Measurements from ENCODE around the gene TPSD1.
"Not testable (repeated sequence)": the region's sequence is repeated elsewhere in the genome, so short reads cannot be mapped to it uniquely, and the experiment has no call there.

Gene TPSD1

DNA sequence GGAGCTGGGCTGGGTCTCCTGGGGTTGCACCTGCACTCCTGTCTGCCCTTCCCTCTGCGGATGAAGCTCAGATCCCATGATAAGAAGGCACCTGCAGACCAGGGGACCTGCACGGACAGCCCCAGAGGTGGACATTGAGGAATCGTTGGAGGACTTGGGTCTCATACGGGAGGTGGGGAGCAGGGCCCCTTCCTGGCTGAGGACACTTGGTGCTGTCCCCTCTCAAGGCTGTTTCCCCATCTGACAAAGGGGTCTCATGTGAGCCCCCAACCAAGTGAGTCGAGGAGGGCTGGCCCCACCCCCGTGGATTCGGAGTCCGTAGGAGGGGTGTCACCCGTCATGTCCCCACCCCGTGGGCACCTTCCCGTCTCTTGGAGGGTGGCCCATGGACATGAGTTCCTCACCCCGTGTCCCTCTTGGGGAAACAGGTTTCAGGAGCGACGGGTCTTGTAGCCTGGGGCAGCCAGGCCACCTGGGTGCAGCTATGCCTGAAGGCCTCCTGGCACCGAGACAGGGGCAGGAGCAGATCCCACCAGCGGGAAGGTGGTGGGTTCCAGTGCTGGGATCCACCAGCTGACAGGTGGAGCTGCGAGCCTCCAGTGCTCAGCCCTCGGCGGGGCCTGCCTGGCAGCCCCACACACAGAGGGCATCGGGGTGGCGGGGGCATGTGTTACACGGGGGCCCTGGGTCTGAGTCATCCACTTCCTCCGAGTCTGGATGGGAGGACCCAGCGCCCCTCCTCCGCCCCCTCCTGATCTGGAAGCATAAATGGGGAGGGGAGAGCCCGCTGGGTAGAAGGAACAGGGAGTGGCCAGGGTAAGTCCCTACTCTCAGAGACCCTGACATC is at the start of gene TPSD1:
Gene TPSD1 (plus strand): TSS at position 794 of the 847 bp plus-strand sequence. CDS start 212 bp downstream, outside the sequence.
- not testable (repeated sequence) for H3K27ac ChIP-seq; DNase-seq (ENCODE audit: low read depth, low spot score)

DNA sequence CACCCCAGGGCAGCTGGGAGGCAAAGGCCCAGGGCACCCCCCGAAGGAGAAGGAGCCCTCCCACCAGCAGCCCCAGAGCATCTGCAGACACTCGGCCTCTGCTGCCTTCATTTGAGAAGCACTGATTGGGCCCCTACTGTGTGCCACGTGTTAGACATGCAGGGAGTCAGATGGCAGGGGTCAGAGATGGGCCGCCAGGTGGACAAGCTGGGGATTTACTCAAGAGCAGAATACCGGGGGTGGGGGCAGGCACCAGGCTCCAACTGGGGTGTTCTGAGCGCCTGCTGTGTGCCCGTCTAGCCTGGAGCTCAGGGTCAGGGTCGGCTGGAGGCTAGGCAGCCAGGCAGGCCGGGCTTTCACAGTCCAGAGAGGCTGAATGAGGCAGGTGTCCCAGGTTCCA is 49.5 kb upstream of the TPSD1 start:
- DNase-seq (ENCODE audit: low read depth, low spot score), result no peak
- H3K27ac ChIP-seq, result no peak overlapping the region

DNA sequence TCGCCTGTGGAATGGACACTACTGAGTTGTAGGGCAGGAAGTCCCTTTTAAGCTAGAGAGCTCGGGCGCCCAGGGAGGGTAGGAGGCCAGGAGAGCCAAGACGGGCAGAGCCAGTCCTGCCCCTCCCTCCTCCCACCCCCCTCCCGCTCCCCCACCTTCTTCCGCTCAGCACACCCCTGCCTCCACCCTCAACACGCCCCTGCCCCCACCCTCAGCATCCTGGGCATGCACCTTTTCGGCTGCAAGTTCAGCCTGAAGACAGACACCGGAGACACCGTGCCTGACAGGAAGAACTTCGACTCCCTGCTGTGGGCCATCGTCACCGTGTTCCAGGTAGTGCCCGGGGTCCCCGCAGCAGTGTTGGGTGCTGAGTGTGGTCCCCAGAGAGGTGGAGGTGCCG is 49.1 kb upstream of the TPSD1 start:
- H3K27ac ChIP-seq, result no peak overlapping the region
- no peak for DNase-seq (ENCODE audit: low read depth, low spot score)

DNA sequence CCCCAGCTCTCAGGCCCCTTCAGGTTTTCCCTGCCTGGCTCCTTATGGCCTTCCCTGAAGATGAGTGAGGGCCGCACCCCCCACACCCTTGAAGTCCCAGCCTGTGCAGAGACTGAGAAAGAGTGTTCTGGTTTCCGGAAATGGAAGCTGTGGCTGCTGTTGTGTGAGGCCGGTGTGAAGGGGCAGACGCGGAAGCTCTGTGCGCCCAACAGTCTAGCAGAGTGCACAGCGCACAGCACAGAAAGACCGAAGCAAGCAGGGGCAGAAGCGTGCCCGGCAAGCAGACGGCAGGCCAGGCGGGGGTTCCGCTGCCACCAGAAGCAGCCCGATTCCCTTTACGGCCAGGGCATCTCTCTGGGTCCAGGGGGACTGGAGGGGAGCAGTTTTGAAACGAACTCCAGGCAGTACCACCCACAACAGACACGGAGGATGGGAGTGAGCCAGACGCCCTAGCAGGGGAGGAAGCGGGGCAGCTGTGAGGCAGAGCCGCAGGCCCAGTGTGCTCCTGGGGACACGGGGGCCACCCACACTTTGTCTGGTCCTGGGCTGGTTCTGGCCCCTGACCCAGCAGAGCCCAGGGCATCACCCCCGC is 47.5 kb upstream of the TPSD1 start:
- no peak overlapping the region for H3K27ac ChIP-seq
- no peak for DNase-seq (ENCODE audit: low read depth, low spot score)

DNA sequence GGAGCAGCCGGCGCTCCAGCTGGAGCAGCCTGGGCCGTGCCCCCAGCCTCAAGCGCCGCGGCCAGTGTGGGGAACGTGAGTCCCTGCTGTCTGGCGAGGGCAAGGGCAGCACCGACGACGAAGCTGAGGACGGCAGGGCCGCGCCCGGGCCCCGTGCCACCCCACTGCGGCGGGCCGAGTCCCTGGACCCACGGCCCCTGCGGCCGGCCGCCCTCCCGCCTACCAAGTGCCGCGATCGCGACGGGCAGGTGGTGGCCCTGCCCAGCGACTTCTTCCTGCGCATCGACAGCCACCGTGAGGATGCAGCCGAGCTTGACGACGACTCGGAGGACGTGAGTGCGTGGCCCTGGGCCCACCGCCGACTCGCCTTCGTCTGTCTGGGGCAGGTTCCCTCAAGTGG is 46.8 kb upstream of the TPSD1 start:
- DNase-seq (ENCODE audit: low read depth, low spot score), result no peak
- no peak overlapping the region for H3K27ac ChIP-seq

DNA sequence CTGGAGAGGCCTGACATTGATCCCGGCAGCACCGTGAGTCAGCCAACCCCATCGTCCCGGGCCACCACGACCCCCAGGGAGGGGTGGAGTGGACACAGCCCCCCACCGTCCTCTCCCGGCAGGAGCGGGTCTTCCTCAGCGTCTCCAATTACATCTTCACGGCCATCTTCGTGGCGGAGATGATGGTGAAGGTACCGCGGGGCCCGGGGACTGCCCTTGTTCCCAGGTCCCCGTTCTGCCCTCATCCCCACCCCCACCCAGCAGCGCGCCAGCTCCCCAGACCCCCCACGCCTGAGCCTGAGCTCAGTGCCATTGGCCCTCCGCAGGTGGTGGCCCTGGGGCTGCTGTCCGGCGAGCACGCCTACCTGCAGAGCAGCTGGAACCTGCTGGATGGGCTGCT is 45.4 kb upstream of the TPSD1 start:
- DNase-seq (ENCODE audit: low read depth, low spot score), result no peak
- no peak overlapping the region for H3K27ac ChIP-seq

DNA sequence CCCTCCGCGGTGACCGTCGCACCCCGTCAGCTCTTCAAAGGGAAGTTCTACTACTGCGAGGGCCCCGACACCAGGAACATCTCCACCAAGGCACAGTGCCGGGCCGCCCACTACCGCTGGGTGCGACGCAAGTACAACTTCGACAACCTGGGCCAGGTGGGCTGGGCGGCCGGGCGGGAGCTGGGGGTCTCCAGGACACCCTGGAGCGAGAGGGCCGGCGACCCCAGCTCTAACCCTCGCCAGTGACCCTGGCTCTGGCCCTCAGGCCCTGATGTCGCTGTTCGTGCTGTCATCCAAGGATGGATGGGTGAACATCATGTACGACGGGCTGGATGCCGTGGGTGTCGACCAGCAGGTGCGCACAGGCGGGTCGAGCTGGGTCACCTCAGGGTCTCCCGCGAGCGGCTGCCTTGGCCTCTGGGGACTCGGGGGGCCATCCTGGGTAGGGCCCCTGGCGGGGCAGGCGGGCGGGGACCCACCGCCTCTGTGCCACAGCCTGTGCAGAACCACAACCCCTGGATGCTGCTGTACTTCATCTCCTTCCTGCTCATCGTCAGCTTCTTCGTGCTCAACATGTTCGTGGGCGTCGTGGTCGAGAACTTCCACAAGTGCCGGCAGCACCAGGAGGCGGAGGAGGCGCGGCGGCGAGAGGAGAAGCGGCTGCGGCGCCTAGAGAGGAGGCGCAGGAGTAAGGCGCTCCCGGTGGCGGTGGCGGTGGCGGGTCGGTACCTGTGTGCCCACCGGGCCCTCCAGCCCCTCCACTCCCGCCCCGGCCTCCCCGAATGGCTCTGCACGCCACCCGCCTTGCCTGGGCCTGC is 44.2 kb upstream of the TPSD1 start:
- DNase-seq (ENCODE audit: low read depth, low spot score), result no peak
- H3K27ac ChIP-seq, result no peak overlapping the region

DNA sequence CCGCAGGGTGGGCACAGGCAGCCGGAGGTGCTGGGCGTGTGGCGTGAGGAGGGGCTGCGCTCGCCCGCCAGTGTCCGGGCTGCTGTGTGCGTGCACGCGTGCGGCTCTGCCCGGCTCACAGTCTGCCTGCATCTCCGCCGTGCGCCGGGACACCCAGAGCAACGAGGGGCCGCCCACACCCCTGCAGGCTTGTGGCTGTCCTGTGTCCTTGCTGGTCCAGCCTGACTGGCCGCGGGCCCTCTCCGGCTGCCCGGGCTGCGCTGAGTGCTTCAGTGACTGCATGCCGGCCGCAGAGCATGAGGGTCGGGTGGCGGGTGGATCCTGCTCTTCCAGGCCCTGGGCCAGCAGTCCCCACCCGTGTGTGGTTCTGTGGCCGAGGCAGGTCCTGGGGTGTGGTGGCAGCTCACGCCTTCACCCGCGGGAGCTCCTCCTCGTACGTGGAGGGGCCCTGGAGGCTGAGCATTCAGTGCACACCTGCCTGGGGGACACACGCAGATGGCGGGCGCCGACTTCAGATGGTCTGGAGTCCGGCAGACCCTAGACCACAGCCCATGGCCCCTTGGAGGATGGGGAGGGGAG is 43.2 kb upstream of the TPSD1 start:
- DNase-seq (ENCODE audit: low read depth, low spot score), result no peak
- no peak overlapping the region for H3K27ac ChIP-seq

DNA sequence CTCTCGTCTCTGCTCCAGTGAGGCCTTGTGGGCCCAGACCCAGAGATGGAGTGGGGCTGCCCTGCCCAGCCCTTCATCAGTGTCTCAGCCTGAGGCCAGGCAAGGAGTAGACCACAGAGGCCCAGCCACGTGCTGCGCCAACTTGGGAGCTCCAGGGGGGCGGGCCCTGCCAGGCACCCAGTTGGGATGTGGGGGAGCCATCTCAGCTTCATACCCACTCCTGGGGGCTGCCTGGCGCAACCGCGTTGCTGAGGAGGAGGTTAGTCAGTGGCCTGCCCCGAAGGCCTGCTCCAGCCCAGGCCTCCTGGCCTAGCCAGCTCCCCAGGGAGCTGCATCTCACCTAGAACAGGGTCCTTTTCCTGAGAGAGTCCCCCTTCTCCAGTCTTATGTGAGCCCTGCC is 42.6 kb upstream of the TPSD1 start:
- DNase-seq (ENCODE audit: low read depth, low spot score), result no peak
- no peak overlapping the region for H3K27ac ChIP-seq

DNA sequence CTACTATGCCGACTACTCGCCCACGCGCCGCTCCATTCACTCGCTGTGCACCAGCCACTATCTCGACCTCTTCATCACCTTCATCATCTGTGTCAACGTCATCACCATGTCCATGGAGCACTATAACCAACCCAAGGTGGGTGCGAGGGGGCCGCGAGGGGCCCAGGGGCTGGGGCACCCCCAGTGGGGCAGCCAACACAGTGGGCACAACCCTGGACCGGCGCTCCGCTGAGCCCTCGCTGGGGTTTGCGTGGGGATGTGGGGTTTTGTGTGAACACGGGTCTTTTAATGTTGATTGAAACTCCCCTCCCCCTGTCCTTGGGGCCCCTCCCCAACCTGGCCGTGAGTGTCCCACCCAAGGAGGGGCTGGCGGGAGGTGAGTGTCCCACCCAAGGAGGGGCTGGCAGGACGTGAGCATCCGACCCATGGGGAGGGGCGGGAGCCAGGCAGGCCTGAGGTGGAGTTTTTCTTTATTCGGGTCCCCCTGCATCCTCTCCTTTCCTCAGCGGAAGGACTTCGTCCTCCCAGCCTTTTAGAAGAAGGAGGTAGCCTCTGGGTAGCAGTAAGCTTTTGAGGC is 42.0 kb upstream of the TPSD1 start:
- no peak for DNase-seq (ENCODE audit: low read depth, low spot score)
- H3K27ac ChIP-seq, result no peak overlapping the region

DNA sequence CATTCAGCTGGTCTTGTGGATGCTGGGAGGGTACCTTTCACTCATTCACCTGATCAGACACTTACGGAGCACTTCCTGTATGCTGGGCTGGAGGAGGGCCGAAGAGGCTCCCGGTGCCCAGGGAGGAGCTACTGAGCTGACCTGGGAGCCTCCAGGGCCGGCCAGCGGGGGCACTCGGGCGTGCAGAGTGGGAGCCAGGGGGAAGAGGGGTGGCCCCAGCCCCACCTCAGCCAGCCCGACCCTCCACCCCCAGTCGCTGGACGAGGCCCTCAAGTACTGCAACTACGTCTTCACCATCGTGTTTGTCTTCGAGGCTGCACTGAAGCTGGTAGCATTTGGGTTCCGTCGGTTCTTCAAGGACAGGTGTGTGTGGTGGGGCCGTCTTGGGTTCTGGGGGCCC is 41.1 kb upstream of the TPSD1 start:
- DNase-seq (ENCODE audit: low read depth, low spot score), result no peak
- no peak overlapping the region for H3K27ac ChIP-seq

DNA sequence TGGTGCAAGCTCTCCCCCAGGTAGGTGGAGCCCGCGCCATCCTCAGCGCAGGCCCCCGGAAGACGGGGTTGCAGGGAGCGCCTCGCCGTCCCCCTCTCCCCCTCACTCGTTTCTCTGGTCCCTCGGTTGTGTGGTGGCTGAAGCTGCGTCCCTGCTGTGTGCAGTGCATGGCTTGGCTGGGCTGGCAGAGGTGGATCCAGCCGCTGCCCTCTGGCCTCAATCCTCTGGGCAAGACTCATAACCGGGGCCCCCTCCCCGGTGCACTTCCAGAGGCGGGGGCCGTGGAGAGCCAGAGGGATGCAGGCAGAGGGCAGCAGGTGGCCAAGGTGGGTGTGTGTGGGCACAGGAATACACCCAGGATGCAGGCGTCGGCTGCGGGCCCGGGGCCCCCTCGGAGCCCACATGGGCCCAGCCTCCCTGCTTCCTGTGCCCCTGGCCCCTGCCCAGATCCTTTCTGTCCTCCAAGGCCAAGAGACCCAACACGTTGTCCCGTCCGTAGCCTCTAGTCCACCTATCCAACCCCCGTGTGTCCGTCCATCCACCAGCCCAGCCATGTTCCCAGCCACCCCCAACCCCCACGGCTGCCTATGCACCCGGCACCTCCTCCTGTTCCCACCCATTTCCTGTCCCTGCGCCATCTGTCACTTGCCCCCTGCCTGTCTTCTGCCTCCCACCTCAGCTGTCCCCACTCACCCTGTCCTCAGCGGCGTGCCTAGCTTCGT is 40.1 kb upstream of the TPSD1 start:
- DNase-seq (ENCODE audit: low read depth, low spot score), result no peak
- no peak overlapping the region for H3K27ac ChIP-seq

DNA sequence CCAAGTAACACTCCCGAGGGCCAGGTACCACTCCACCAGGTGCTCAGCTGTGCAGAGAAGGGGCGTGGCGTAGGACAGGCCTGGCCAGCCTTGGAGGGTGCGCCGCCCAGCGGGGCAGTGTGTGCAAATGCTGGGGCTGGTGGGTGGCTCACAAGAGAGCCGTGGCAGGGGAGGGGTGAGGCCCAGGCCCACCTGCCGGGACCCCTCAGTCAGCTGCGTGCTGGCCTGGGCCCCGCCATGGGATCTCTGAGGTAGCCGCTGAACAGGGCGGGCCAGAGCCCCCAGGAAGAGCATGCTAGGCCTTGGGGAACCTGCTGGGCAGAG is 39.6 kb upstream of the TPSD1 start:
- H3K27ac ChIP-seq, result no peak overlapping the region
- no peak for DNase-seq (ENCODE audit: low read depth, low spot score)

DNA sequence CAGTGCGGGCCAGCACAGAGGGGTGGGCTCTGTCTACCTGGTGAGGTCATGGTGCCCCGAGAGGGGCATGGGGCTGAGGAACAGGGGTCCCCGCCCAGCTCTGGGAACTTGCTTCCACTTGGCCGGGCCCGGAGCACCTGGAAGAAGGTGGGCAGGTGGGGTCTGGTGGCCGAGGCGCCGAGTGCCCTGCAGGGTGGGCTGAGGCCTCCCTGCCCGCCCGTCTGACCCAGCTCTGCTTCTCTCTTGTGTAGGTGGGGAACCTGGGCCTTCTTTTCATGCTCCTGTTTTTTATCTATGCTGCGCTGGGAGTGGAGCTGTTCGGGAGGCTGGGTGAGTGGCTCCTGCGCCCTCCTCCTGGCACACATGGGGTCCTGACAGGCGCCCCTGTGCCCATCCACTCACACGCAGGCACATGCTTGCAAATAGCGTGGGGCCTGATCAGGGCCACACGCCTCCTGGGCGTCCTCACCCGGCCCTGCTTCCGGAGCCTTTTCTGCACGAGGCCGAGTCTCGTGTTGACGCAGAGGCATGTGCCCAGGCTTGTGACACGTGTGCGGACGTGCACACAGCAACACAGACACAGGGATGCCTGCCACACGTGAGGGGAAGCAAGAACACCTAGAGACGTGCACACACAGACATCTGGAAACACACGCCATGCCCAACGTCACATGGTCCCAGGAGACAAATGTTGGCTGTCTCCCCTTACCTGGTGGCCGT is 39.0 kb upstream of the TPSD1 start:
- no peak overlapping the region for H3K27ac ChIP-seq
- DNase-seq (ENCODE audit: low read depth, low spot score), result no peak

DNA sequence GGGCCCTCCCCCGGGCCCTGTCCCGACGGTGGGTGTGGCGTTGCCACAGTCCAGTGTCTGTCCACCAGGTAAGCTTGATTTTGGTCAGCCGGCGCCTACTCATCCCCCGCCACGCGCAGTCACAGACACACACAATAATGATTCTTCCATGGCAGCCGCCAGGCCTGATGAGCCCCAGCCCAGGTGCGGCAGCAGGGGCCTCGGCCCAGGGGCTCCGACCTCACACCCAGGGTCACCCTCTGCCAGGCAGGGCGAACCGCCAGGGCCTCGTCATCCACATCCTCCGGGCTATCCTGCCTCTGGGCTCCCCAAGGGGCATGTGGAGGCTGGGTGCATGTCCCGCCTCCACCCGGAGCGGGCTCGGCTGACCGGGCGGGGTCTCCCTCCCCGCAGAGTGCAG is 38.3 kb upstream of the TPSD1 start:
- DNase-seq (ENCODE audit: low read depth, low spot score), result no peak
- H3K27ac ChIP-seq, result no peak overlapping the region

DNA sequence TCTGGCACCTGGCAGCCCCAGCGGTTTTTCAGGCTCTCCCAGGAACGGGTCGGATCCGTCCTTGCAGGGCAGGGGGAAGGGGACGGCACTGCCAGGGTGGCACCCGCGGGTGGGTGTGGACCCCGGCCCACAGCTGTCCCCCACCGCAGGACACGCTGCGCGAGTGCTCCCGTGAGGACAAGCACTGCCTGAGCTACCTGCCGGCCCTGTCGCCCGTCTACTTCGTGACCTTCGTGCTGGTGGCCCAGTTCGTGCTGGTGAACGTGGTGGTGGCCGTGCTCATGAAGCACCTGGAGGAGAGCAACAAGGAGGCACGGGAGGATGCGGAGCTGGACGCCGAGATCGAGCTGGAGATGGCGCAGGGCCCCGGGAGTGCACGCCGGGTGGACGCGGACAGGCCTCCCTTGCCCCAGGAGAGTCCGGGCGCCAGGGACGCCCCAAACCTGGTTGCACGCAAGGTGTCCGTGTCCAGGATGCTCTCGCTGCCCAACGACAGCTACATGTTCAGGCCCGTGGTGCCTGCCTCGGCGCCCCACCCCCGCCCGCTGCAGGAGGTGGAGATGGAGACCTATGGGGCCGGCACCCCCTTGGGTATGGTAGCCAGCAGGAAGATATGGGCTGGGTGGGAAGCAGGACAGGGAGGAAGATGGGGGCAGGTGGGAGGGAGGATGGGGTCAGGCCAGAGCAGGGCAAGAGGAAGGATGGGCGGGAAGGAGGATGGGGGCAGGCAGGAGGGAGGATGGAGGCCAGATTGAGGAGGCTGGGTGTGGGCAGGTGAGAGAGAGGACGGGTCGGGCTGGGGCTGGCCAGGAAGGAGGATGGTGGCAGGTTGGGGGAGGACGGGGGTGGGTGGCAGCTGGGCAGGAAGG is 37.6 kb upstream of the TPSD1 start:
- DNase-seq (ENCODE audit: low read depth, low spot score), result no peak
- no peak overlapping the region for H3K27ac ChIP-seq

DNA sequence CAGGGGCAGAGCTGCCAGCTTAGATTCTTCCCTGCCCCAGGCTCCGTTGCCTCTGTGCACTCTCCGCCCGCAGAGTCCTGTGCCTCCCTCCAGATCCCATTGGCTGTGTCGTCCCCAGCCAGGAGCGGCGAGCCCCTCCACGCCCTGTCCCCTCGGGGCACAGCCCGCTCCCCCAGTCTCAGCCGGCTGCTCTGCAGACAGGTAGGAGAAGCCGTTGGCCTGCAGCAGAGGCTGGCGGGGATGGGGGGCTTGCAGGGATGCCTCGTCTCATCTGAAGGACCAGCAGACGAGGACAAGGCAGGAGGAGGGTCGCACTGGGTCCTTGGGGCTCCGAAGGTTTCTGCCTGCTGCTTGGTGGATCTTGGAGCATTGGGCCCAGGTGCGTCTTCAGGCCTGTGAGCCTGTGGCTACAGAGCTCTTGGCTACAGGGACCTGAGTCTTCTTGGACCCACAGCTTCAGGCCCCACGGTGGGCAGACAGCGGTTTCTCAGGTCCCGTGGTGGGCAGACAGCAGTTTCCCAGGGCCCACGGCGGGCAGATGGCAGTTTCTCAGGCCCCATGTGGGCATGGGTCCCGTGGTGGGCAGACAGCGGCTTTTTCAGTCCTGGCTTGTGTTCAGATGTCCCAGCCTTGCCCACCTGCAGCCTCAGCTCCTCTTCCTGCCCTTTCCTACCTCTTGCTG is 36.8 kb upstream of the TPSD1 start:
- H3K27ac ChIP-seq, result no peak overlapping the region
- no peak for DNase-seq (ENCODE audit: low read depth, low spot score)
